ENCODE measurements around the gene MPHOSPH6. TPM values are rescaled to one million over a fixed set of nuclear protein-coding genes. Genes with fewer than 3 reads are reported as not detected.

The MPHOSPH6 gene
- total and polyA plus RNA-seq, 2 of the 4 experiments (the other 2 are of a cell fraction): 5.4 to 15.5 TPM

Small RNA genes lying within 50 kb of the gene (microRNA-seq; reads per million reads assigned to microRNA genes)
- gene RN7SKP190 (ENCODE audit: insufficient read depth, insufficient read length): not detected

Small RNA genes lying within 50 kb of the gene (small RNA-seq; reads per million reads assigned to genes)
- 0 to 0.07 (median 0) reads per million in 5 experiments for gene RN7SKP190

Other genes with a start within 250 kb of the MPHOSPH6 start
- 0.28 and 0.72 TPM in 2 replicates for gene SDR42E1, start 158.8 kb downstream of the MPHOSPH6 start, total RNA-seq (2012; rRNA removed)
- 0.32 and 0.44 TPM in 2 replicates for gene SDR42E1, start 158.8 kb downstream of the MPHOSPH6 start, polyA plus RNA-seq (2012; rRNA removed)
- 0.18 and 0.28 TPM in 2 replicates for gene HSD17B2, start 135.0 kb downstream of the MPHOSPH6 start, total RNA-seq (2012; rRNA removed)
- 0.12 TPM in 1 of 2 replicates, not detected in the other for gene HSD17B2, start 135.0 kb downstream of the MPHOSPH6 start, polyA plus RNA-seq (2012; rRNA removed)

All from IMR-90 (cell line).